ENCODE measurements around the gene DERL3.
A peak's percentile ranks its signal among the peaks of the same experiment; 100 is the strongest.

Gene DERL3

DNA sequence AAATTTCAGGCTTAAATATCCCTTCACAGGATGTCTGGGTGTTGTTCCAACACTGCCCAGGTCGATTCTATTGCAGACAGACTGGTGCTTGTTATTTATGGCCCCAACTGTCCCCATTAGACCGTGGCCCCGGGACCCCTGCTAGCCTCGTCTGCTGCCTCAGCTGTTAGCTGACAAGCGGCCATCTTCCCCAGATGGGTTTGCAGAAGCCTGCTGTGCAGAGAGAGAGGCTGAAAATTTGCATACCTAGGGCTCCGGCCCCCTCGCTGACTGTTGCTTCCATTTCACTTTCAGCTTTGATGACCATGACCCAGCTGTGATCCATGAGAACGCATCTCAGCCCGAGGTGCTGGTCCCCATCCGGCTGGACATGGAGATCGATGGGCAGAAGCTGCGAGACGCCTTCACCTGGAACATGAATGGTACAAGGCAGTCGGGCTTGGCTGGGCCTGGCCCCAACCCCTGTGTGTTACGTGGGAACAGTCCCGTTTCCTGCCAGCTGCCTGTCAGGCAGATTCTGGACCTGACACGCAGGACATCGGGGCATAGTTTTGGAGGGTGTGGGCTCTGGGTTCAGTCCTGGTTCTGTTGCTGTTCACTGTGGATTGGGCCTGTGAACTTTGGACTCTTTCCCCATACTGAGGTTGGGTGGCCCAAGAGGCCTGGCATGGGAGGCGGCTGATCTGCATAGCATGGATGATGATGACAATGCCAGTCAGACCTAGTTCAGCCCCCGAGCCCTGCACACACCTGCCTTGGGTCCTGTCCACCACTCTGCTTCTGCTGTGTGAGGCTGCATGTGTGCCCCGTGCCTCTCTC lies 35.6 kb downstream of the DERL3 start:
- WGBS (ENCODE audit: insufficient coverage), result 83% methylated on average over 16 of the region's 21 CpGs
- Histone ChIP-seq H3K27me3 (replicated peaks in 2 of 5; ENCODE audit: control insufficient read depth in 4 of 5, insufficient read depth in 5 of 5, low read length in 4 of 5) (no peaks in the 10 kb centered on the region), H3K27ac (ENCODE audit: insufficient read depth in 1 of 2, low read depth in 1 of 2, low read length in 2 of 2, poor library complexity in 1 of 2, severe bottlenecking in 2 of 2) (no peak overlapping the region), H3K4me1 (ENCODE audit: control extremely low read depth in 1 of 4, control insufficient read depth in 4 of 4, insufficient read depth in 4 of 4, low read length in 3 of 4) (no peaks in the 10 kb centered on the region), H3K36me3 (ENCODE audit: control insufficient read depth in 4 of 4, insufficient read depth in 4 of 4, low read length in 3 of 4) (peaks cover 25 to 79% (median 58%) of the 10 kb centered on the region in 4 experiments), H3K4me3 (ENCODE audit: control insufficient read depth in 1 of 7, extremely low read depth in 1 of 7, insufficient read depth in 4 of 7, low read depth in 2 of 7, low read length in 6 of 7) (no peak overlapping the region), H3K9me3 (ENCODE audit: control extremely low read depth in 1 of 5, control insufficient read depth in 4 of 5, insufficient read depth in 2 of 5, low read depth in 1 of 5, low read length in 4 of 5) (no peaks in the 10 kb centered on the region)
- ChIA-PET CTCF (no interaction called here), POLR2A (no interaction called here)
- DNase-seq, result no peak

DNA sequence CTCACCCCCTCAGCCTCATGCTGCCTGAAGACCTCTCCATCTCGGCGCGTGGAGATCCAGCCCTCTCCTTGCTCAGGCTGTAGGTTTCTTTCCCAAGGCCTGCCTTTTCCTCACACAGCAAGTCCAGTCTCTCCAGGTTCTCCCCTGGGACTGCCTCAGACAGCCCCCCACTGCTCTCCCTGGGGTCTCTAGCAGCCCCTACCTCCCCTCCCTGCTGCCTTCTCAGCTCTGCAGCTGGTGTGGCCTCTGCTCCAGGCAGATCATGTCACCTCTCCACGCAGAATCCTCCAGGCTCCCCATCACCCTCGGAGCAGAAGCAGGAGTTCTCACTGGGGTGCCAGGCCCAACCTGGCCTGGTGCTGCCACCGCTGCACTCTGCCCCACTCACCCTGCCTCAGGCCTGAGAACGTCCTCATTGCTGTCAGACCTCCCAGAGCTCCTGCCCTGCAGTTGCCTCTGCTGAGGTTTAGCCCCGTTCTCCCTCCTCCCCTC lies 36.9 kb downstream of the DERL3 start:
- H3K4me1 ChIP-seq (ENCODE audit: control extremely low read depth in 1 of 4, control insufficient read depth in 4 of 4, insufficient read depth in 4 of 4, low read length in 3 of 4), result no peaks in the 10 kb centered on the region
- no peak overlapping the region for H3K4me3 ChIP-seq (ENCODE audit: control insufficient read depth in 1 of 7, extremely low read depth in 1 of 7, insufficient read depth in 4 of 7, low read depth in 2 of 7, low read length in 6 of 7)
- H3K36me3 ChIP-seq (ENCODE audit: control insufficient read depth in 4 of 4, insufficient read depth in 4 of 4, low read length in 3 of 4), result peaks cover 25 to 82% (median 60%) of the 10 kb centered on the region in 4 experiments
- DNase-seq, result no peak
- H3K9me3 ChIP-seq (ENCODE audit: control extremely low read depth in 1 of 5, control insufficient read depth in 4 of 5, insufficient read depth in 2 of 5, low read depth in 1 of 5, low read length in 4 of 5), result no peaks in the 10 kb centered on the region
- ChIA-PET POLR2A (no interaction called here), CTCF (interaction anchor here (1.2 to 1.5 kb wide), 3 partner anchors 10 to 24 kb away, joined by 3 to 5 read pairs (median 3); no protein-coding TSS in a partner anchor)
- no peaks in the 10 kb centered on the region for H3K27me3 ChIP-seq (replicated peaks in 2 of 5; ENCODE audit: control insufficient read depth in 4 of 5, insufficient read depth in 5 of 5, low read length in 4 of 5)
- no peak overlapping the region for H3K27ac ChIP-seq (ENCODE audit: insufficient read depth in 1 of 2, low read depth in 1 of 2, low read length in 2 of 2, poor library complexity in 1 of 2, severe bottlenecking in 2 of 2)
- WGBS (ENCODE audit: insufficient coverage), result 96% methylated on average over 8 of the region's 8 CpGs

DNA sequence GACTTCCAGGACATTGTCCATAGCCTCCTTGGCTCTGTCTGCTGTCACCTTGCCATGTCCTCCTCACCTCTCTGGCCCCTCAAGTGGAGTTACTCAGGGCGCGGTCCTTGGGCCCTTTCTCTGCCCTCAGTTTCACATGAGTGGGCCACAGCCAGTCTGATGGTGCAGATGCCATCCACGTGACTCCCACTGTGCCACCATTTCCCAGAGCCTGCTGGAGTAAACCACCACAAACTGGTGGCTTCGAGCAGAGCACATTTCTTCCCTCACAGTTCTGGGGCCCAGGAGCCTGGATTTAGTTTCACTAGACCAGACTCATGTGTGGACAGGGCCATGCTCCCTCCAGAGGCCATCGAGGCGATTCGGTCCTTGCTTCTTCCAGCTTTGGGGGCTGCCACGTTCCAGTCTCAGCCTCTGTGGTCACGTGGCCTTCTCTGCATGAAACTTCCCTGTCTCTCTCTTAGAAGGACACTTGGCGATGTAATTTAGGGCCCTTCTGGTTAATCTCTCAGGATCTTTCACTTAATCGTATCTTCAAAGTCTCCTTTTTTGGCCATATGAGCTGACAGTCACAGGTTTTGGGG lies 37.5 kb downstream of the DERL3 start:
- POLR2A ChIA-PET, result no interaction called here
- Histone ChIP-seq H3K27ac (ENCODE audit: insufficient read depth in 1 of 2, low read depth in 1 of 2, low read length in 2 of 2, poor library complexity in 1 of 2, severe bottlenecking in 2 of 2) (no peak overlapping the region), H3K27me3 (replicated peaks in 2 of 5; ENCODE audit: control insufficient read depth in 4 of 5, insufficient read depth in 5 of 5, low read length in 4 of 5) (no peaks in the 10 kb centered on the region), H3K4me1 (ENCODE audit: control extremely low read depth in 1 of 4, control insufficient read depth in 4 of 4, insufficient read depth in 4 of 4, low read length in 3 of 4) (no peaks in the 10 kb centered on the region), H3K9me3 (ENCODE audit: control extremely low read depth in 1 of 5, control insufficient read depth in 4 of 5, insufficient read depth in 2 of 5, low read depth in 1 of 5, low read length in 4 of 5) (no peaks in the 10 kb centered on the region), H3K4me3 (ENCODE audit: control insufficient read depth in 1 of 7, extremely low read depth in 1 of 7, insufficient read depth in 4 of 7, low read depth in 2 of 7, low read length in 6 of 7) (no peak overlapping the region), H3K36me3 (ENCODE audit: control insufficient read depth in 4 of 4, insufficient read depth in 4 of 4, low read length in 3 of 4) (peaks cover 28 to 81% (median 60%) of the 10 kb centered on the region in 4 experiments)
- CTCF ChIA-PET, result interaction anchor here (1.2 to 1.5 kb wide), 3 partner anchors 11 to 25 kb away, joined by 3 to 5 read pairs (median 3); no protein-coding TSS in a partner anchor
- 100% methylated on average over 7 of the region's 11 CpGs for WGBS (ENCODE audit: insufficient coverage)
- no peak for DNase-seq

DNA sequence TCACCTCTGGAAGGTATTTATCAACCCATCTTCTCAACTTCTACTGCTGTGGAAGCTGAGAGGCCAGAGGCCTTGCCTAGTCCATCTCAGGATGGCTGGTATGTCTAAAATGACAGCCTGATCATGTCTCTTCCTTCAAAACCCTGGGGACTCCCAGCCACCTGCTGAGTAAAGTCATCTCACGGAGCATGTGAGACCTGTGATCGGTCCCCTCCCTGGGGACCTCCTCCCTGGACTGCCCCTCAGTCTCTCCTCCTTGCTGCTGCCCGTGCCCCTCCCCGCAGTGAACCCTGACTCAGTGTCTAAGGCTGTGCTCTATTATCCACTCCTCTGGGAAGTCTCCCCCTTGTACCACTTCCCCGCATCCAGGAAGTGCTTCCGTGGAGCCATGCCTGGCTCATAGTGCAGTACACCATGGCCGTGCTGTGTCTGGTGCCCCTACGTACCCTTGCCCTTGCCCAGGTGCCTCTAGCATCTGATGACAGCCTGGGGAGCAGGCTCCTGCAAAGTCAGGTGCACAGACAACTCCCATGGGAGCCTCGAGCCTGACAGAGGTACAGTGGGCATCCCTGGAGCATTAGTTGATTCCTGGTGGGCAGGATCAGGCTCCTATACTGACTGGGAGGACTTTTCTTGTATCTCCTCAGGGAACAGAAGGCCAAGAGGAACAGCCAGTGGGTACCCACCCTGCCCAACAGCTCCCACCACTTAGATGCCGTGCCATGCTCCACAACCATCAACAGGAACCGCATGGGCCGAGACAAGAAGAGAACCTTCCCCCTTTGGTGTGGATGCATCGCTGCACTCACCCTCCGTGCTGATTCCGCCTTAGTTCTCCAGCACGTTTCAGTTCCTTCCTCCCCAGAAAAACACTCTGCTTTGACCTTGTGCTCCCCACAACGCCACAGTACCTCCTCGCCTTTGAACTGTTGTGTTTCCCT lies 38.2 kb downstream of the DERL3 start:
- no peaks in the 10 kb centered on the region for H3K9me3 ChIP-seq (ENCODE audit: control extremely low read depth in 1 of 5, control insufficient read depth in 4 of 5, insufficient read depth in 2 of 5, low read depth in 1 of 5, low read length in 4 of 5)
- no peak overlapping the region for H3K4me3 ChIP-seq (ENCODE audit: control insufficient read depth in 1 of 7, extremely low read depth in 1 of 7, insufficient read depth in 4 of 7, low read depth in 2 of 7, low read length in 6 of 7)
- CTCF ChIA-PET, result no interaction called here
- no peak for DNase-seq
- no peaks in the 10 kb centered on the region for H3K27me3 ChIP-seq (replicated peaks in 2 of 5; ENCODE audit: control insufficient read depth in 4 of 5, insufficient read depth in 5 of 5, low read length in 4 of 5)
- peak overlapping the region; percentile 13 to 22 for H3K27ac ChIP-seq (ENCODE audit: insufficient read depth in 1 of 2, low read depth in 1 of 2, low read length in 2 of 2, poor library complexity in 1 of 2, severe bottlenecking in 2 of 2)
- peaks cover 27 to 81% (median 61%) of the 10 kb centered on the region in 4 experiments for H3K36me3 ChIP-seq (ENCODE audit: control insufficient read depth in 4 of 4, insufficient read depth in 4 of 4, low read length in 3 of 4)
- H3K4me1 ChIP-seq (ENCODE audit: control extremely low read depth in 1 of 4, control insufficient read depth in 4 of 4, insufficient read depth in 4 of 4, low read length in 3 of 4), result no peaks in the 10 kb centered on the region
- POLR2A ChIA-PET, result no interaction called here
- WGBS (ENCODE audit: insufficient coverage), result 96% methylated on average over 16 of the region's 18 CpGs

DNA sequence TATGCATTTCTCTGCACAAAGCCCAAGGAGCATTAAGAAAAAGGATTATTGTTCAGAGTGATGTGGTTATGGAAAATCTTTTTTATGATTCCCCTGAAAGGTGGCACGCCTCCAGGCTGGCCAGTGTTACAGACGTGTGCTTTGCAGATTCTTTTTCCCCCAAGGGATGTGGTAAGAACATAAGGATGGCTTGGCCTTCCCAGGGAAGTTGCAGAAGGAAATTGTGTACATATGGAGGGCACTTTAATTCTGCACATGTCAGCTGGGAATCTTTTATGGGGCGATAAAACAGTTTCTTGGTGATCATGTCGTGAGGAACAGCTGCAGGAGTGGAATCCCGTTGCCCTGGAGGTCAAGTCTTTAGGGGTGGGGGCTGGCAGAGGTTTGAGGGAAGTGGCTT lies 42.3 kb downstream of the DERL3 start:
- CTCF ChIA-PET, result interaction anchor here (0.9 to 1.6 kb wide), 2 partner anchors 25 to 48 kb away, joined by 4 to 5 read pairs; no protein-coding TSS in a partner anchor
- Histone ChIP-seq H3K9me3 (ENCODE audit: control extremely low read depth in 1 of 5, control insufficient read depth in 4 of 5, insufficient read depth in 2 of 5, low read depth in 1 of 5, low read length in 4 of 5) (no peaks in the 10 kb centered on the region), H3K4me3 (ENCODE audit: control insufficient read depth in 1 of 7, extremely low read depth in 1 of 7, insufficient read depth in 4 of 7, low read depth in 2 of 7, low read length in 6 of 7) (no peak overlapping the region), H3K27ac (ENCODE audit: insufficient read depth in 1 of 2, low read depth in 1 of 2, low read length in 2 of 2, poor library complexity in 1 of 2, severe bottlenecking in 2 of 2) (no peak overlapping the region), H3K36me3 (ENCODE audit: control insufficient read depth in 4 of 4, insufficient read depth in 4 of 4, low read length in 3 of 4) (peaks cover 16 to 83% (median 61%) of the 10 kb centered on the region in 4 experiments), H3K27me3 (replicated peaks in 2 of 5; ENCODE audit: control insufficient read depth in 4 of 5, insufficient read depth in 5 of 5, low read length in 4 of 5) (no peaks in the 10 kb centered on the region), H3K4me1 (ENCODE audit: control extremely low read depth in 1 of 4, control insufficient read depth in 4 of 4, insufficient read depth in 4 of 4, low read length in 3 of 4) (no peaks in the 10 kb centered on the region)
- POLR2A ChIA-PET, result interaction anchor here (0.6 kb wide), 1 partner anchor 55 kb away, joined by 3 read pairs; no protein-coding TSS in a partner anchor
- 88% methylated on average over 5 of the region's 5 CpGs for WGBS (ENCODE audit: insufficient coverage)
- no peak for DNase-seq

DNA sequence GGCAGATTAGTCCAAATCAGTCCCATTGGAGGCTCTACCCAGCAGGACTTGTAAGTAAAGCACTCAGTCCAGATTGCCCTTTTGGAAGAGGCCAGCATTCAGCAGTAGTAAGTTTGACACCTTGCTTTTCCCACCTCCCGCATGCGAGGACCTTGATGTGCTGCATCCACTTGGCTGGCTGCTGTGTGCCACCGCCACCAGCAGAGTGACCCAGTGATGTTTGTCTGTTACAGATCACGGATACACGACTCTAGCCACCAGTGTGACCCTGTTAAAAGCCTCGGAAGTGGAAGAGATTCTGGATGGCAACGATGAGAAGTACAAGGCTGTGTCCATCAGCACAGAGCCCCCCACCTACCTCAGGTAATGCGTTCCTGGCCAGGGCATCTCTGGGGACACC lies 45.5 kb downstream of the DERL3 start:
- Histone ChIP-seq H3K27me3 (replicated peaks in 2 of 5; ENCODE audit: control insufficient read depth in 4 of 5, insufficient read depth in 5 of 5, low read length in 4 of 5) (no peaks in the 10 kb centered on the region), H3K27ac (ENCODE audit: insufficient read depth in 1 of 2, low read depth in 1 of 2, low read length in 2 of 2, poor library complexity in 1 of 2, severe bottlenecking in 2 of 2) (no peak overlapping the region), H3K4me1 (ENCODE audit: control extremely low read depth in 1 of 4, control insufficient read depth in 4 of 4, insufficient read depth in 4 of 4, low read length in 3 of 4) (peaks cover 0 to 3% (median 2%) of the 10 kb centered on the region in 4 experiments), H3K36me3 (ENCODE audit: control insufficient read depth in 4 of 4, insufficient read depth in 4 of 4, low read length in 3 of 4) (peaks cover 11 to 66% (median 49%) of the 10 kb centered on the region in 4 experiments), H3K4me3 (ENCODE audit: control insufficient read depth in 1 of 7, extremely low read depth in 1 of 7, insufficient read depth in 4 of 7, low read depth in 2 of 7, low read length in 6 of 7) (no peak overlapping the region), H3K9me3 (ENCODE audit: control extremely low read depth in 1 of 5, control insufficient read depth in 4 of 5, insufficient read depth in 2 of 5, low read depth in 1 of 5, low read length in 4 of 5) (no peaks in the 10 kb centered on the region)
- ChIA-PET CTCF (interaction anchor here (0.7 kb wide), 1 partner anchor 43 kb away, joined by 3 read pairs; the partner anchor contains the start of gene ZNF70), POLR2A (no interaction called here)
- no peak for DNase-seq
- 93% methylated on average over 6 of the region's 8 CpGs for WGBS (ENCODE audit: insufficient coverage)
